Activated effector memory CD4-positive, alpha-beta T cell treated with anti-CD3 and anti-CD28 coated beads, Interleukin-2, amount 50 U/mL, for 16 hours (primary cell): Measurements from ENCODE around the gene CMIP.

Source experiments
- DNase-seq: peaks from one replicate; pipeline ENCODE4 v3.0.0-alpha.2; 2020

CMIP gene

GRCh38 chr16:81646561-81646960, 202.0 kb downstream of the CMIP start:
- no peak for DNase-seq

- DNase-seq, result no peak
Observed at GRCh38 chr16:81647527-81647926, 202.9 kb downstream of the CMIP start.

GRCh38 chr16:81649561-81650184, 205.1 kb downstream of the CMIP start:
- DNase-seq, result no peak

DNA sequence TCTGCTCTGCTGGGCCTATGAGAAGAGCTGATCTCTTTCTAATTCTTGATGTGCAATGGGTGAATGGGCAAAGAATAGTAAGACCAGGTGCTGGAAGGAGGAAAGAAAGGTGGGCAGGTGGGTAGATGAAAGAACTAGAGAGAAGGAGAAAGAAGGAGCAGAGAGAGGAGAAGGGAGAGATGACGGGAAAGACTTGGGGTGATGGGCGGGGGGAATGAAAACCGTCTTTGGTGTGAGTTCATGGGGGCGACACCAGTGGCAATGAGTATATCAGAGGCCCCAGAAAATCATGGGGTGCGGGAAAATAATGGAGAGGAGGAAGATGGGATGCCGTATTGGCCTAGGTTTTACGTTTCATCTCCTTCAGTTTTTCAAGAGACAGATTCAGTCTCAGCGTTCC, 205.7 kb downstream of the CMIP start:
- no peak for DNase-seq

GRCh38 chr16:81650982-81651562, 206.5 kb downstream of the CMIP start:
- no peak for DNase-seq

- no peak for DNase-seq
Observed at GRCh38 chr16:81651758-81652718, 207.4 kb downstream of the CMIP start.

GRCh38 chr16:81652798-81653505, 208.3 kb downstream of the CMIP start:
- no peak for DNase-seq

- DNase-seq, result no peak
Observed at GRCh38 chr16:81654346-81654745, 209.7 kb downstream of the CMIP start.

GRCh38 chr16:81655469-81656162, 211.0 kb downstream of the CMIP start:
- no peak for DNase-seq

GRCh38 chr16:81657224-81657623, 212.6 kb downstream of the CMIP start:
- DNase-seq, result no peak

- DNase-seq, result no peak
Observed at GRCh38 chr16:81657781-81658180, 213.2 kb downstream of the CMIP start.

DNA sequence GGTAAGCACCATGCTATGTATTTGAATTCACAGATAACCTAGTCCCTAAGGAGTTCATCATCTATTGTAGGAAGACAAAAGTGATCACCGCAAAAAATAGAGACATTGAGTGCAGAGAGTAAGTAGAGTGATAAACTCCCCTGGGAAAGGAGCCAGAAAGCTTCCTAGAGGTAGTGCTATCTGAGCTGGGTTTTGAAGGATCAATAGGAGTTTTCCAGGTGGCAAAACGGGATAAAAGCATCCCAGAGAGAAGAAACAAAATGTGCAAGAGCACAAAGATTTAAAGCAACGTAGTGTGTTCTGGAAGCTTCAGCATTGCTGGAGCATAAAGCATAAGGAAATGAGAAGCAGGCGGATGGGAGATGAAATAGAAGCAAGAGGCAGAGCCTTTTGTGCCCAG, 213.8 kb downstream of the CMIP start:
- DNase-seq, result no peak

DNA sequence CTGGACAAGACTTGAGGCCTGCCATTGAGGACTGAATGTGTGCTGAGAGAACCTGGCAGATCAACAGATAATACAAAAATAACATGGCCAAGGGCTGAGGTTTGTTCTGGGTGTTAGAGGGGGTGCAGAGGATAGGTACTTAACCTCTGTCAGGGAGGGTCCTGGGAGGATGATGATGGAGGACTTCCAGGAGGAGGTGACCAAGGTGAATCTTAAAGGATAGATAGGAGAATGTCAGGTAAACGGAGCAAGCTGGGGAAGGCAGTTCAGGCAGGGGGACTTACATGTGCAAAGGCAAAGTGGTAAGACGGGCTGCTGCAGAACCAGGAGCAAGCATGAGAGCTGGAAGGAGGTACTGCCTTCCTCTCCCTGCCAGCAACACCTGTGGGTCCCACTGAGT, 214.6 kb downstream of the CMIP start:
- DNase-seq, result no peak

DNA sequence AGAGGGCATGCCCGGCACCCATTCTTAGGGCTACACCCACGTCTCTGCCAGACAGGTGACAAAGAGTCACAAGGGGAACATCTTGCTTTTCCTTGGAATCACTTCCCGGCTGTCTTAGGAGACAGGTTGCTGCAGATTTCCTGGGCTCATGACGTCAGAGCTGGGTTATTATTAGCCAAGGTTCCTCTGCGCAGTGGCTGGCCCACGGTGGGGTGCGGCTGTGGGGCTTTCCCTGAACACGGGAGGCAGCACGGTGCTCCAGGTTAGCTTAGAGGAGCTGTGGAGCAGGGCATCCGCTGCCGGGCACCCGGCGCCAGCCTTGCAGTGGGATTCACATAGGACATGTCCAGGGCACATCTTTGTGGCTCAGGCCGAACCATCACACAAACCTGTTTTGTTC, 216.5 kb downstream of the CMIP start:
- no peak for DNase-seq

DNA sequence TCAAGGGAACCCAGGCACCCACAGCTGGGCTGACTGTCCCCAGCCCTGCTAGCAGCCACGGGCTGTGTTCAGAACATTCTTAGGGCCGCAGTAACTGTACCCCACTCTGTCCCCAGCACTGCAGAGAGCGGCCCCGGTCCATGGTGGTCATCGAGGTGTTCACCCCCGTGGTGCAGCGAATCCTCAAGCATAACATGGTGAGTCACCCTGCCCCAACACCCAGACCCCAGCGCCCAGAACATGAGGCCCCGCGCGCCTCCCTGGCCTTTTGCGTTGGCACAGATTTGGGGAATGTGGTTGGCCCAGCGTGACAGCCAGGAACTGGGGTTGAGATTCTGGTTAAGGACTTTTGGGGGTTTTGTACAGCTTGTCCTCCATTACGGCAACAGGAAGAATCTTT, 219.5 kb downstream of the CMIP start:
- DNase-seq, result no peak

- DNase-seq, result no peak
Observed at GRCh38 chr16:81665588-81665987, 221.0 kb downstream of the CMIP start.

- no peak for DNase-seq
Observed at GRCh38 chr16:81666113-81666512, 221.5 kb downstream of the CMIP start.

DNA sequence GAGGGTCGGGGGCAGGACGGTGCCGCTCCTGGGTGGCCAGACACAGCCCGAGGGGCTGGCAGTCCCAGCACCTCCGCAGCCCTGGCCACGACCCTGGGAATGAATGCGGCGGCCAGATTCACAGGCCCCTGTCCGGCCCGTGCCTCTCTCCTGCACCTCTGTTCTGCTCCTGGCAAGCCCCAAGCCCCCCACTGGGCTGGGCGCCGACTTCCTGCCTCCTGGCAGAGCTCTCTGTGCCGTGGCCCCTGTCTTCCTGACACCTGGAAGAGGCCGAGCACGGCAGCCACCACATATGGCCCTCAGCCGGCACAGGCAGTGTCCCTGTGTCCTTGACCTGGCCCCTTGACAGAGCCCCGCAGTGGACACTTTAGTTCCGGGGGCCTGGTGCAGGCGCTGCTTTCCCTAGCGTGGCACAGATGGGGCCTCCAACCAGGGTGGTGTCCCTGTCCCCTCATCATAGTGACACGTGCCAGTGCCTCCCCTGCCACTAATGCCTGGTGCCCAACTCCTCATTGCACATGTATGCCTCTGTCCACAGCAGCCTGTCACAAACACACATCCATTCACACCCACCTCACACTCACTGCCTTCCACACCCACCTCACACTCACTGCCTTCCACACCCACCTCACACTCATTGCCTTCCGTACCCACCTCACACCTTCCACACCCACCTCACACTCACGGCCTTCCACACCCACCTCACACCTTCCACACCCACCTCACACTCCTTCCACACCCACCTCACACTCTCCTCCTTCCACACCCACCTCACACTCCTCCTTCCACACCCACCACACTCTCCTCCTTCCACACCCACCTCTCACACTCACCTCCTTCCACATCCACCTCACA, 223.9 kb downstream of the CMIP start:
- DNase-seq, result no peak

DNA sequence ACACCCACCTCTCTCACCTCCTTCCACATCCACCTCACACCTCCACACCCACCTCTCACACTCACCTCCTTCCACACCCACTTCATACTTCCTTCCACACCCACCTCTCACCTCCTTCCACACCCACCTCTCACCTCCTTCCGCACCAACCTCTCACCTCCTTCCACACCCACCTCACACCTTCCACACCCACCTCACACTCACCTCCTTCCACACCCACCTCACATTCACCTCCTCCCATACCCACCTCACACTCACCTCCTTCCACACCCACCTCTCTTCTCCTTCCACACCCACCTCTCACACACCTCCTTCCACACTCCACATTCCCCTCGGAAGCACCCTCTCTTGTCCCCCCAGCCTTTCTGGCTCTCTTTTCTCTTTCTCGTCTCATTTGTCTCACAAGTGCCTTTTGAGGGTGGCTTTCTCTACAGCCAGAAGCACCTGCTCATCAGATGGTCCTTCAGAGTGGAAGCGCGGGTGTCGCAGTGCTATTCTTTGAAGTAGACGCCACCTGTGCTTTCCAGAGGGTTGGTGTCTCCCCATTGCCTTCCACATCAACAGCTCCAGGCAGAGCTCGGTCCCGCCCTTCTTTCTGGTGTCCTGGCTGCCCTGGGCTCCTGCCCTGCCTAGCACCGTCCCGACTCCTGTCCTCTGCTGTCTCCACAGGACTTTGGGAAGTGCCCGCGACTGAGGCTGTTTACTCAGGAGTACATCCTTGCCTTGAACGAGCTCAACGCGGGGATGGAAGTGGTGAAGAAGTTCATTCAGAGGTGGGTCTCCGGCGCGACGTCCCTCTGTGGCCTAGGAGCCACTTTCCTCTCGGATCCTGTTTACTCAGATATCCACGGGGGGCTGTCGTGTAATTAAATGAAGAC, 225.1 kb downstream of the CMIP start:
- no peak for DNase-seq

- no peak for DNase-seq
Observed at GRCh38 chr16:81671738-81672597, 227.4 kb downstream of the CMIP start.
